DND-41 (cell line): Measurements from ENCODE around the gene KY.

Experiments
- ATAC-seq: fragments of 200-7000 bp; cut with Tn5 transposase; 3 replicates; pipeline ENCODE4 v1.9.1; 2021; ENCODE audit warnings: low read depth; ENCODE audit not compliant: insufficient read depth
- DNase-seq: peaks from one replicate; pipeline ENCODE4 v3.0.0-alpha.2; 2020
- H2AFZ ChIP-seq: 2 replicates; pipeline ENCODE4 v1.6.0; 2012; ENCODE audit warnings: low read depth, low read length
- H3K27ac ChIP-seq: 2 replicates; pipeline ENCODE4 v1.5.1; 2012; ENCODE audit warnings: low read length, inconsistent platforms
- H3K27me3 ChIP-seq: fragments of 200-600 bp; sonication (generic); 2 replicates; pipeline ENCODE4 v1.6.0; 2012; ENCODE audit warnings: low read length, mild to moderate bottlenecking, inconsistent platforms; ENCODE audit not compliant: insufficient read depth, poor library complexity
- H3K36me3 ChIP-seq: 2 replicates; pipeline ENCODE4 v1.5.1; 2012; ENCODE audit warnings: low read length, inconsistent platforms; ENCODE audit not compliant: insufficient read depth
- H3K4me1 ChIP-seq: 2 replicates; pipeline ENCODE4 v1.5.1; 2012; ENCODE audit warnings: mild to moderate bottlenecking, low read length; ENCODE audit not compliant: insufficient read depth
- H3K4me2 ChIP-seq: 2 replicates; pipeline ENCODE4 v1.6.0; 2012; ENCODE audit warnings: mild to moderate bottlenecking, moderate library complexity, low read length, inconsistent platforms; ENCODE audit not compliant: insufficient read depth
- H3K4me3 ChIP-seq, 2 experiments: fragments of 200-600 bp in 1 of 2; shearing (Covaris generic) in 1 of 2; 2 replicates each; pipeline ENCODE4 v1.5.1; 2012 to 2016; ENCODE audit warnings: inconsistent platforms in 2 of 2, low read length in 2 of 2, mild to moderate bottlenecking in 2 of 2, low read depth in 1 of 2, moderate library complexity in 1 of 2
- H3K79me2 ChIP-seq: 2 replicates; pipeline ENCODE4 v1.6.0; 2012; ENCODE audit warnings: low read length, inconsistent platforms; ENCODE audit not compliant: insufficient read depth
- H3K9ac ChIP-seq: 2 replicates; pipeline ENCODE4 v1.6.0; 2012; ENCODE audit warnings: low read depth, mild to moderate bottlenecking, inconsistent platforms, low read length, moderate library complexity
- H3K9me3 ChIP-seq: 2 replicates; pipeline ENCODE4 v1.5.1; 2012; ENCODE audit warnings: low read length, moderate library complexity, mild to moderate bottlenecking, inconsistent platforms; ENCODE audit not compliant: insufficient read depth, severe bottlenecking
- H4K20me1 ChIP-seq: 2 replicates; pipeline ENCODE4 v1.6.0; 2012; ENCODE audit warnings: low read length; ENCODE audit not compliant: insufficient read depth
- EZH2 ChIP-seq: IDR thresholded peaks from 3 replicates; pipeline ENCODE4 v1.6.1; 2012; ENCODE audit warnings: borderline replicate concordance, low read depth, mild to moderate bottlenecking, moderate library complexity, low read length, inconsistent platforms; ENCODE audit not compliant: severe bottlenecking
- TF ChIP-seq, protein P1 (sequence below): IDR thresholded peaks from 2 replicates; pipeline ENCODE4 v1.5.1; 2012; ENCODE audit warnings: borderline replicate concordance, low read length, moderate library complexity, mild to moderate bottlenecking; ENCODE audit not compliant: poor library complexity, severe bottlenecking; ENCODE audit errors: extremely low read depth

Gene KY

GRCh38 chr3:134592806-134593205 lies 58.0 kb downstream of the KY start:
- Histone ChIP-seq H3K27ac (no peak overlapping the region), H2AFZ (no peak overlapping the region), H3K27me3 (no peaks in the 10 kb centered on the region), H4K20me1 (no peaks in the 10 kb centered on the region), H3K79me2 (no peaks in the 10 kb centered on the region), H3K36me3 (no peaks in the 10 kb centered on the region), H3K4me1 (no peaks in the 10 kb centered on the region), H3K4me3 (no peak overlapping the region), H3K4me2 (no peak overlapping the region), H3K9me3 (no peaks in the 10 kb centered on the region), H3K9ac (no peak overlapping the region)
- no peak for ATAC-seq
- no peak for DNase-seq
- TF ChIP-seq, protein P1, sequence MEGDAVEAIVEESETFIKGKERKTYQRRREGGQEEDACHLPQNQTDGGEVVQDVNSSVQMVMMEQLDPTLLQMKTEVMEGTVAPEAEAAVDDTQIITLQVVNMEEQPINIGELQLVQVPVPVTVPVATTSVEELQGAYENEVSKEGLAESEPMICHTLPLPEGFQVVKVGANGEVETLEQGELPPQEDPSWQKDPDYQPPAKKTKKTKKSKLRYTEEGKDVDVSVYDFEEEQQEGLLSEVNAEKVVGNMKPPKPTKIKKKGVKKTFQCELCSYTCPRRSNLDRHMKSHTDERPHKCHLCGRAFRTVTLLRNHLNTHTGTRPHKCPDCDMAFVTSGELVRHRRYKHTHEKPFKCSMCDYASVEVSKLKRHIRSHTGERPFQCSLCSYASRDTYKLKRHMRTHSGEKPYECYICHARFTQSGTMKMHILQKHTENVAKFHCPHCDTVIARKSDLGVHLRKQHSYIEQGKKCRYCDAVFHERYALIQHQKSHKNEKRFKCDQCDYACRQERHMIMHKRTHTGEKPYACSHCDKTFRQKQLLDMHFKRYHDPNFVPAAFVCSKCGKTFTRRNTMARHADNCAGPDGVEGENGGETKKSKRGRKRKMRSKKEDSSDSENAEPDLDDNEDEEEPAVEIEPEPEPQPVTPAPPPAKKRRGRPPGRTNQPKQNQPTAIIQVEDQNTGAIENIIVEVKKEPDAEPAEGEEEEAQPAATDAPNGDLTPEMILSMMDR, result no peak
- no peak for TF ChIP-seq EZH2

DNA sequence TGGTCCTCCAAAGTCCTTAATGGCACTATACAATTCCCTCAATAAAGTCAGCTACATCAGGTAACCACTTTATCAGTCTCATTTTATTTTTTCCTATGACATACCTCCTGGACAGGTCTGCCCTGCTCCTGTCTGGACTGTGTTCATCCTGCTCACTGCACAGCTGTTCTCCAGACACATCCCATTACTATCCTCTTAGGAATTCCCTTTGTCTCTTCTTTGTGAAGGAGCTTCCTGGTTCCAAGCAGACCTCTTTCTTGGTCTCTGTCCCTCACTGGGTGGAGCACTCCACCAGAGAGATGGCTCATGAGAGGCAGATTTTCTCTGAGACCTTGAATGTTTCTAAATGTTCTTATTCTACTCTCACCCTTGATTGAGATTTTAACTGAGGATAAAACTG lies 60.1 kb downstream of the KY start:
- Histone ChIP-seq H3K4me1 (no peaks in the 10 kb centered on the region), H3K27me3 (no peaks in the 10 kb centered on the region), H2AFZ (no peak overlapping the region), H3K9me3 (no peaks in the 10 kb centered on the region), H3K4me2 (no peak overlapping the region), H3K36me3 (no peaks in the 10 kb centered on the region), H3K27ac (no peak overlapping the region), H3K9ac (no peak overlapping the region), H4K20me1 (no peaks in the 10 kb centered on the region), H3K79me2 (no peaks in the 10 kb centered on the region), H3K4me3 (no peak overlapping the region)
- ATAC-seq, result no peak
- no peak for DNase-seq
- no peak for TF ChIP-seq EZH2
- TF ChIP-seq, protein P1, result no peak

- Histone ChIP-seq H3K4me2 (no peak overlapping the region), H3K9me3 (no peaks in the 10 kb centered on the region), H3K4me1 (no peaks in the 10 kb centered on the region), H3K27me3 (no peaks in the 10 kb centered on the region), H3K9ac (no peak overlapping the region), H3K79me2 (no peaks in the 10 kb centered on the region), H2AFZ (no peak overlapping the region), H3K4me3 (no peak overlapping the region), H3K27ac (no peak overlapping the region), H4K20me1 (no peaks in the 10 kb centered on the region), H3K36me3 (no peaks in the 10 kb centered on the region)
- TF ChIP-seq, protein P1, result no peak
- no peak for TF ChIP-seq EZH2
- ATAC-seq, result no peak
- no peak for DNase-seq
Observed at GRCh38 chr3:134579141-134579665, 71.6 kb downstream of the KY start.

GRCh38 chr3:134576831-134577230 lies 74.0 kb downstream of the KY start:
- Histone ChIP-seq H3K4me1 (no peaks in the 10 kb centered on the region), H3K4me2 (no peak overlapping the region), H4K20me1 (no peaks in the 10 kb centered on the region), H3K9me3 (no peaks in the 10 kb centered on the region), H3K36me3 (no peaks in the 10 kb centered on the region), H3K27me3 (no peaks in the 10 kb centered on the region), H3K4me3 (no peak overlapping the region), H3K79me2 (no peaks in the 10 kb centered on the region), H3K27ac (no peak overlapping the region), H3K9ac (no peak overlapping the region), H2AFZ (no peak overlapping the region)
- no peak for ATAC-seq
- no peak for TF ChIP-seq EZH2
- TF ChIP-seq, protein P1, result no peak
- no peak for DNase-seq
